ENCODE results near the gene LRRFIP2. TPM values are rescaled to one million over a fixed set of nuclear protein-coding genes. Genes with fewer than 3 reads are reported as not detected.

LRRFIP2 gene
- total and polyA plus RNA-seq, 2 donors (not counting 1 experiment from before 2014, with no cell fraction given): 8.6 to 49.2 TPM

GRCh38 chr3:37182816-37183215 lies 8.4 kb upstream of the LRRFIP2 start:
- Histone ChIP-seq H3K79me2 (ENCODE audit: control insufficient read depth, insufficient read depth, low read length) (peaks cover 27% of the 10 kb centered on the region), H3K4me1 (ENCODE audit: control insufficient read depth in 2 of 2, insufficient read depth in 2 of 2, low read length in 2 of 2) (no peaks in the 10 kb centered on the region), H4K20me1 (ENCODE audit: control insufficient read depth, insufficient read depth, low read length, poor library complexity, severe bottlenecking) (peaks cover 9% of the 10 kb centered on the region), H3K36me3 (replicated peaks in 1 of 2; ENCODE audit: control extremely low read depth in 1 of 2, control insufficient read depth in 1 of 2, extremely low read depth in 1 of 2, insufficient read depth in 2 of 2, low read length in 1 of 2) (no peaks in the 10 kb centered on the region), H3K4me3 (ENCODE audit: control extremely low read depth in 1 of 5, extremely low read depth in 1 of 5, insufficient read depth in 1 of 5, low read depth in 2 of 5, low read length in 4 of 5) (no peak overlapping the region), H3K27ac (ENCODE audit: low read length in 2 of 2) (no peak overlapping the region), H3K9me3 (ENCODE audit: control extremely low read depth in 1 of 3, control insufficient read depth in 2 of 3, insufficient read depth in 1 of 3, low read length in 2 of 3) (no peaks in the 10 kb centered on the region), H3K4me2 (replicated peaks; ENCODE audit: low read depth, low read length, poor library complexity, severe bottlenecking) (no peak overlapping the region), H3K9ac (ENCODE audit: low read length) (no peak overlapping the region), H2AFZ (ENCODE audit: insufficient read depth, low read depth, low read length, poor library complexity, severe bottlenecking) (no peak overlapping the region), H3K27me3 (replicated peaks in 1 of 4; ENCODE audit: control extremely low read depth in 1 of 4, control insufficient read depth in 3 of 4, insufficient read depth in 4 of 4, low read length in 3 of 4) (no peaks in the 10 kb centered on the region)
- Mint-ChIP-seq H3K9me3 (ENCODE audit: insufficient read depth) (no peaks in the 10 kb centered on the region), H3K27me3 (no peaks in the 10 kb centered on the region), H3K4me1 (peaks cover 10% of the 10 kb centered on the region), H3K27ac (no peak overlapping the region), H3K4me3 (no peak overlapping the region)
- intact Hi-C loops (cut with micrococcal nuclease): no loop called here
- CTCF ChIA-PET: no interaction called here
- DNase-seq (no peak), ATAC-seq (ENCODE audit: low read depth) (no peak)
- TF ChIP-seq CTCF (IDR thresholded peaks at IDR 0.05): no peak
- TF ChIP-seq EZH2 (IDR thresholded peaks at IDR 0.05; ENCODE audit: borderline replicate concordance, insufficient read depth, low read depth, low read length, poor library complexity, severe bottlenecking): no peak
- POLR2A ChIA-PET: no interaction called here

GRCh38 chr3:37181756-37182155 lies 7.4 kb upstream of the LRRFIP2 start:
- no peaks in the 10 kb centered on the region for H3K36me3 ChIP-seq (replicated peaks in 1 of 2; ENCODE audit: control extremely low read depth in 1 of 2, control insufficient read depth in 1 of 2, extremely low read depth in 1 of 2, insufficient read depth in 2 of 2, low read length in 1 of 2)
- H3K27ac Mint-ChIP-seq: no peak overlapping the region
- H3K4me1 Mint-ChIP-seq: peaks cover 21% of the 10 kb centered on the region
- H2AFZ ChIP-seq (ENCODE audit: insufficient read depth, low read depth, low read length, poor library complexity, severe bottlenecking): no peak overlapping the region
- DNase-seq (no peak), ATAC-seq (ENCODE audit: low read depth) (no peak)
- no peak overlapping the region for H3K27ac ChIP-seq (ENCODE audit: low read length in 2 of 2)
- no peaks in the 10 kb centered on the region for H3K9me3 Mint-ChIP-seq (ENCODE audit: insufficient read depth)
- H3K27me3 Mint-ChIP-seq: no peaks in the 10 kb centered on the region
- POLR2A ChIA-PET: no interaction called here
- H3K79me2 ChIP-seq (ENCODE audit: control insufficient read depth, insufficient read depth, low read length): peaks cover 37% of the 10 kb centered on the region
- no peak overlapping the region for H3K4me3 ChIP-seq (ENCODE audit: control extremely low read depth in 1 of 5, extremely low read depth in 1 of 5, insufficient read depth in 1 of 5, low read depth in 2 of 5, low read length in 4 of 5)
- TF ChIP-seq EZH2 (IDR thresholded peaks at IDR 0.05; ENCODE audit: borderline replicate concordance, insufficient read depth, low read depth, low read length, poor library complexity, severe bottlenecking) (no peak), CTCF (IDR thresholded peaks at IDR 0.05) (no peak)
- no peak overlapping the region for H3K4me2 ChIP-seq (replicated peaks; ENCODE audit: low read depth, low read length, poor library complexity, severe bottlenecking)
- H4K20me1 ChIP-seq (ENCODE audit: control insufficient read depth, insufficient read depth, low read length, poor library complexity, severe bottlenecking): peaks cover 9% of the 10 kb centered on the region
- H3K9ac ChIP-seq (ENCODE audit: low read length): no peak overlapping the region
- WGBS (ENCODE audit: insufficient coverage): 95% methylated on average over 4 of the region's 7 CpGs
- no peaks in the 10 kb centered on the region for H3K27me3 ChIP-seq (replicated peaks in 1 of 4; ENCODE audit: control extremely low read depth in 1 of 4, control insufficient read depth in 3 of 4, insufficient read depth in 4 of 4, low read length in 3 of 4)
- H3K4me1 ChIP-seq (ENCODE audit: control insufficient read depth in 2 of 2, insufficient read depth in 2 of 2, low read length in 2 of 2): peaks cover 5 to 7% of the 10 kb centered on the region in 2 donors
- no peaks in the 10 kb centered on the region for H3K9me3 ChIP-seq (ENCODE audit: control extremely low read depth in 1 of 3, control insufficient read depth in 2 of 3, insufficient read depth in 1 of 3, low read length in 2 of 3)
- intact Hi-C loops (cut with micrococcal nuclease): no loop called here
- CTCF ChIA-PET: no interaction called here
- no peak overlapping the region for H3K4me3 Mint-ChIP-seq

Measured in B cell (primary cell).